ENCODE measurements around the gene CLBA1. TPM values are rescaled to one million over a fixed set of nuclear protein-coding genes. Genes with fewer than 3 reads are reported as not detected.

The CLBA1 gene
- total RNA-seq, 1 donor from 2014 or later = 6.1 TPM

GRCh38 chr14:104977008-104977680, 8.4 kb upstream of the CLBA1 start:
- intact Hi-C loops (cut with DNase I) = no loop called here
- DNase-seq (ENCODE audit: low spot score) (no peak), ATAC-seq (no peak)

- intact Hi-C loops (cut with DNase I) = loop anchor here (2.0 kb wide), 1 partner anchor 43 kb away; the partner anchor contains the start of gene CDCA4
- DNase-seq (ENCODE audit: low spot score) (peak; percentile 75), ATAC-seq (peak; percentile 49)
Observed at GRCh38 chr14:104977681-104978653, 7.6 kb upstream of the CLBA1 start, which contains the start of gene AHNAK2. Gene AHNAK2, minus strand, starts transcription at chr14:104978374. Its CDS starts 137 bp downstream, at chr14:104978237.

GRCh38 chr14:104978746-104979691, 6.6 kb upstream of the CLBA1 start:
- ATAC-seq = no peak
- intact Hi-C loops (cut with DNase I) = loop anchor here (2.0 kb wide), 1 partner anchor 42 kb away; the partner anchor contains the start of gene CDCA4
- DNase-seq (ENCODE audit: low spot score) = no peak

- DNase-seq (ENCODE audit: low spot score) (peak; percentile 59), ATAC-seq (no peak)
- intact Hi-C loops (cut with DNase I) = loop anchor here (2.0 to 10.0 kb wide), 2 partner anchors 41 to 105 kb away; partner anchors contain the start of gene CDCA4
Observed at GRCh38 chr14:104979758-104980610, 5.6 kb upstream of the CLBA1 start.

- intact Hi-C loops (cut with DNase I) = loop anchor here (10.0 kb wide), 1 partner anchor 104 kb away; no protein-coding TSS in a partner anchor
Observed at GRCh38 chr14:104980611-104981531, 4.7 kb upstream of the CLBA1 start.

GRCh38 chr14:104981699-104982541, 3.7 kb upstream of the CLBA1 start:
- ATAC-seq (no peak), DNase-seq (ENCODE audit: low spot score) (no peak)
- intact Hi-C loops (cut with DNase I) = loop anchor here (10.0 kb wide), 1 partner anchor 103 kb away; no protein-coding TSS in a partner anchor

More at GRCh38 chr14:104980611-104981531, 4.7 kb upstream of the CLBA1 start:
- DNase-seq (ENCODE audit: low spot score) (peak; percentile 56), ATAC-seq (no peak)

- intact Hi-C loops (cut with DNase I) = loop anchor here (10.0 kb wide), 1 partner anchor 102 kb away; no protein-coding TSS in a partner anchor
- no peak for ATAC-seq
- DNase-seq (ENCODE audit: low spot score) = no peak
Observed at GRCh38 chr14:104982548-104983230, 2.9 kb upstream of the CLBA1 start.

GRCh38 chr14:104983231-104983721, 2.3 kb upstream of the CLBA1 start:
- ATAC-seq = no peak
- intact Hi-C loops (cut with DNase I) = loop anchor here (10.0 kb wide), 1 partner anchor 102 kb away; no protein-coding TSS in a partner anchor
- DNase-seq (ENCODE audit: low spot score) = no peak

GRCh38 chr14:104984056-104984894, 1.3 kb upstream of the CLBA1 start:
- DNase-seq (ENCODE audit: low spot score) = no peak
- no peak for ATAC-seq
- intact Hi-C loops (cut with DNase I) = loop anchor here (10.0 kb wide), 1 partner anchor 101 kb away; no protein-coding TSS in a partner anchor

GRCh38 chr14:104986487-104987164, 1.0 kb downstream of the CLBA1 start:
- ATAC-seq = no peak
- DNase-seq (ENCODE audit: low spot score) = no peak

GRCh38 chr14:104989236-104989950, 3.8 kb downstream of the CLBA1 start:
- intact Hi-C loops (cut with DNase I) = loop anchor here (10.0 kb wide), 1 partner anchor 95 kb away; no protein-coding TSS in a partner anchor
- ATAC-seq = no peak
- no peak for DNase-seq (ENCODE audit: low spot score)

More at GRCh38 chr14:104986487-104987164, 1.0 kb downstream of the CLBA1 start:
- intact Hi-C loops (cut with DNase I) = loop anchor here (10.0 kb wide), 1 partner anchor 98 kb away; no protein-coding TSS in a partner anchor

- intact Hi-C loops (cut with DNase I) = loop anchor here (10.0 kb wide), 1 partner anchor 95 kb away; no protein-coding TSS in a partner anchor
- no peak for DNase-seq (ENCODE audit: low spot score)
- no peak for ATAC-seq
Observed at GRCh38 chr14:104989951-104990303, 4.3 kb downstream of the CLBA1 start.

GRCh38 chr14:104991896-104992230, 6.3 kb downstream of the CLBA1 start:
- intact Hi-C loops (cut with DNase I) = no loop called here
- DNase-seq (ENCODE audit: low spot score) = no peak
- ATAC-seq = no peak
